SIG-M5 treated with dmso at 0.1 percent for 504 hours (cell line): ENCODE measurements around the gene CMC4.

ENCODE experiments used
- DNase-seq: peaks from one replicate; lab custom pipeline; 2025; ENCODE audit not compliant: unreplicated experiment; lab: John Stamatoyannopoulos, UW

CMC4 gene

GRCh38 chrX:155070975-155071693 is at the start of gene CMC4, which contains the start of the genes BRCC3 and MTCP1:
Gene CMC4 (minus strand): TSS chrX:155071136. CDS start chrX:155064023, 7,113 bp downstream.
Gene BRCC3 (plus strand): TSS chrX:155071508. CDS start chrX:155071528, 20 bp downstream.
Gene MTCP1 (minus strand): TSS chrX:155071136. CDS start chrX:155066010, 5,126 bp downstream.
- peak; percentile 75 for DNase-seq

GRCh38 chrX:155115174-155115819 is 44.4 kb upstream of the CMC4 start:
- no peak for DNase-seq

GRCh38 chrX:155113097-155113496 is 42.2 kb upstream of the CMC4 start:
- no peak for DNase-seq

- no peak for DNase-seq
Measured at GRCh38 chrX:155112171-155112570, 41.2 kb upstream of the CMC4 start.

- no peak for DNase-seq
Measured at GRCh38 chrX:155108427-155108826, 37.5 kb upstream of the CMC4 start.

- no peak for DNase-seq
Measured at GRCh38 chrX:155105919-155106318, 35.0 kb upstream of the CMC4 start.

- DNase-seq, result peak; percentile 14
Measured at GRCh38 chrX:155094468-155095061, 23.6 kb upstream of the CMC4 start.

GRCh38 chrX:155086961-155087735 is 16.2 kb upstream of the CMC4 start:
- DNase-seq, result no peak

GRCh38 chrX:155086202-155086840 is 15.4 kb upstream of the CMC4 start:
- no peak for DNase-seq

GRCh38 chrX:155071694-155072280 is 851 bp upstream of the CMC4 start:
- no peak for DNase-seq

- DNase-seq, result no peak
Measured at GRCh38 chrX:155070663-155070974, 317 bp downstream of the CMC4 start.

- DNase-seq, result no peak
Measured at GRCh38 chrX:155070038-155070437, 898 bp downstream of the CMC4 start.

- DNase-seq, result no peak
Measured at GRCh38 chrX:155069414-155069813, 1.5 kb downstream of the CMC4 start.

- no peak for DNase-seq
Measured at GRCh38 chrX:155068165-155068564, 2.8 kb downstream of the CMC4 start.

- DNase-seq, result no peak
Measured at GRCh38 chrX:155065035-155065734, 5.8 kb downstream of the CMC4 start.

- DNase-seq, result no peak
Measured at GRCh38 chrX:155061760-155062159, 9.2 kb downstream of the CMC4 start.

GRCh38 chrX:155056877-155057792 is 13.8 kb downstream of the CMC4 start:
- DNase-seq, result no peak

- no peak for DNase-seq
Measured at GRCh38 chrX:155056471-155056870, 14.5 kb downstream of the CMC4 start.

GRCh38 chrX:155055494-155055893 is 15.4 kb downstream of the CMC4 start:
- DNase-seq, result no peak
